ENCODE measurements around the gene TMEM178B. TPM values are rescaled to one million over a fixed set of nuclear protein-coding genes. Genes with fewer than 3 reads are reported as not detected.

The TMEM178B gene
- total and polyA plus RNA-seq, 7 donors = 0.13 to 4.8 (median 1.6) TPM

GRCh38 chr7:141528399-141528798, 454.5 kb downstream of the TMEM178B start:
- 93 to 97% (median 93%) methylated on average over 3 of the region's 3 CpGs for WGBS, 3 donors
- Histone ChIP-seq H3K36me3 (ENCODE audit: insufficient read depth in 1 of 2, low read depth in 1 of 2) (no peaks in the 10 kb centered on the region), H3K27ac (no peak overlapping the region), H3K4me1 (no peaks in the 10 kb centered on the region), H3K9me3 (no peaks in the 10 kb centered on the region), H3K27me3 (ENCODE audit: insufficient read depth in 3 of 3, low read length in 2 of 3) (no peaks in the 10 kb centered on the region), H3K4me3 (no peak overlapping the region)
- intact Hi-C loops (cut with DNase I) = loop anchor here in 1 of 2 donors (5.0 to 10.0 kb wide), 2 partner anchors 204 to 716 kb away; no protein-coding TSS in a partner anchor
- no peak for ATAC-seq
- no peak for DNase-seq
- TF ChIP-seq, protein P1, sequence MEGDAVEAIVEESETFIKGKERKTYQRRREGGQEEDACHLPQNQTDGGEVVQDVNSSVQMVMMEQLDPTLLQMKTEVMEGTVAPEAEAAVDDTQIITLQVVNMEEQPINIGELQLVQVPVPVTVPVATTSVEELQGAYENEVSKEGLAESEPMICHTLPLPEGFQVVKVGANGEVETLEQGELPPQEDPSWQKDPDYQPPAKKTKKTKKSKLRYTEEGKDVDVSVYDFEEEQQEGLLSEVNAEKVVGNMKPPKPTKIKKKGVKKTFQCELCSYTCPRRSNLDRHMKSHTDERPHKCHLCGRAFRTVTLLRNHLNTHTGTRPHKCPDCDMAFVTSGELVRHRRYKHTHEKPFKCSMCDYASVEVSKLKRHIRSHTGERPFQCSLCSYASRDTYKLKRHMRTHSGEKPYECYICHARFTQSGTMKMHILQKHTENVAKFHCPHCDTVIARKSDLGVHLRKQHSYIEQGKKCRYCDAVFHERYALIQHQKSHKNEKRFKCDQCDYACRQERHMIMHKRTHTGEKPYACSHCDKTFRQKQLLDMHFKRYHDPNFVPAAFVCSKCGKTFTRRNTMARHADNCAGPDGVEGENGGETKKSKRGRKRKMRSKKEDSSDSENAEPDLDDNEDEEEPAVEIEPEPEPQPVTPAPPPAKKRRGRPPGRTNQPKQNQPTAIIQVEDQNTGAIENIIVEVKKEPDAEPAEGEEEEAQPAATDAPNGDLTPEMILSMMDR (IDR thresholded peaks at IDR 0.05) = no peak

Other genes with a start within 250 kb of the TMEM178B start
- 10 to 100 TPM; 16.8 to 22.6 (median 19.0) TPM for gene BRAF, start 149.1 kb upstream of the TMEM178B start, total RNA-seq
- 1 to 10 TPM; 5.0 to 7.9 (median 5.3) TPM for gene BRAF, start 149.1 kb upstream of the TMEM178B start, polyA plus RNA-seq
- 100 to 1,000 TPM in 2 of 4 donors, 10 to 100 TPM in 2; 70.5 to 105 (median 93.7) TPM for gene MRPS33, start 59.1 kb upstream of the TMEM178B start, total RNA-seq
- gene MRPS33, start 59.1 kb upstream of the TMEM178B start, polyA plus RNA-seq = 100 to 1,000 TPM in 2 of 3 donors, 10 to 100 TPM in 1; 96.5 to 131 (median 124) TPM

All from psoas muscle (tissue), 8 donors.